Smooth muscle cell (in vitro differentiated cells): ENCODE results near the gene ARHGAP31. TPM values are rescaled to one million over a fixed set of nuclear protein-coding genes. Genes with fewer than 3 reads are reported as not detected.

ENCODE experiments used
- DNase-seq: peaks from one replicate; lab custom pipeline; 2025; ENCODE audit not compliant: unreplicated experiment; lab: John Stamatoyannopoulos, UW
- H2AFZ ChIP-seq: fragments of 200-600 bp; sonication (generic); 2 replicates; pipeline ENCODE4 v1.6.0; 2016; ENCODE audit warnings: antibody characterized with exemption, low read depth, mild to moderate bottlenecking
- H3F3A ChIP-seq: fragments of 200-600 bp; sonication (generic); 2 replicates; pipeline ENCODE4 v1.6.0; 2017; ENCODE audit warnings: antibody characterized with exemption, low read depth
- H3K27ac ChIP-seq: fragments of 200-600 bp; sonication (generic); 2 replicates; pipeline ENCODE4 v1.5.1; 2016; ENCODE audit warnings: low read depth, mild to moderate bottlenecking
- H3K27me3 ChIP-seq: fragments of 200-600 bp; sonication (generic); 2 replicates; pipeline ENCODE4 v1.6.1; 2016; ENCODE audit warnings: low read depth, mild to moderate bottlenecking
- H3K36me3 ChIP-seq: fragments of 200-600 bp; sonication (generic); 2 replicates; pipeline ENCODE4 v1.5.1; 2016; ENCODE audit warnings: low read depth
- H3K4me1 ChIP-seq: fragments of 200-600 bp; sonication (generic); 2 replicates; pipeline ENCODE4 v1.5.1; 2016; ENCODE audit warnings: low read depth
- H3K4me2 ChIP-seq: fragments of 200-600 bp; sonication (generic); 2 replicates; pipeline ENCODE4 v1.6.0; 2016; ENCODE audit warnings: mild to moderate bottlenecking
- H3K4me3 ChIP-seq: fragments of 200-600 bp; sonication (generic); 2 replicates; pipeline ENCODE4 v1.5.1; 2016; ENCODE audit warnings: mild to moderate bottlenecking
- H3K79me2 ChIP-seq: fragments of 200-600 bp; sonication (generic); 2 replicates; pipeline ENCODE4 v1.6.0; 2016; ENCODE audit warnings: low read depth, mild to moderate bottlenecking
- H3K9ac ChIP-seq: fragments of 200-600 bp; sonication (generic); 2 replicates; pipeline ENCODE4 v1.6.0; 2016; ENCODE audit warnings: low read depth
- H3K9me3 ChIP-seq: fragments of 200-600 bp; sonication (generic); replicated peaks from 2 replicates; pipeline ENCODE4 v1.5.1; 2016; ENCODE audit warnings: low read depth
- H4K20me1 ChIP-seq: fragments of 200-600 bp; sonication (generic); 2 replicates; pipeline ENCODE4 v1.6.0; 2016; ENCODE audit warnings: low read depth
- CTCF ChIP-seq: fragments of 200-600 bp; sonication (generic); IDR thresholded peaks from 2 replicates; pipeline ENCODE4 v1.5.1; 2017; ENCODE audit warnings: borderline replicate concordance, mild to moderate bottlenecking, antibody characterized with exemption; ENCODE audit not compliant: insufficient read depth, poor library complexity, severe bottlenecking
- WGBS: methylation state at CpG from one replicate; pipeline ENCODE4 v1.1.7; 2016; ENCODE audit warnings: low lambda C conversion rate; 5-methylcytosine and 5-hydroxymethylcytosine counted together
- polyA plus RNA-seq: library from polyadenylated mRNA; unstranded; fragments of >200 nt; fragmentation: Nextera tagmentation; extraction: Ambion mirVana; gene quantifications from 2 replicates; pipeline ENCODE4 v1.2.1, GENCODE V29; 2016
- total RNA-seq: library from RNA; depleted of rRNA; stranded (reverse); fragments of >200 nt; gene quantifications from 2 replicates; pipeline ENCODE4 v1.2.3, GENCODE V29; 2014

Gene ARHGAP31
- total and polyA plus RNA-seq, 2 experiments from 2014 or later = 6.1 to 10.9 TPM

GRCh38 chr3:119257111-119257510 is 37.1 kb upstream of the ARHGAP31 start:
- H3K4me3 ChIP-seq = no peak overlapping the region
- no peak for TF ChIP-seq CTCF
- no peak overlapping the region for H3K9ac ChIP-seq
- H3K4me1 ChIP-seq = no peaks in the 10 kb centered on the region
- H4K20me1 ChIP-seq = no peaks in the 10 kb centered on the region
- no peak overlapping the region for H3K4me2 ChIP-seq
- no peaks in the 10 kb centered on the region for H3K79me2 ChIP-seq
- 90% methylated on average over 2 of the region's 2 CpGs for WGBS
- no peak for DNase-seq
- no peaks in the 10 kb centered on the region for H3K36me3 ChIP-seq
- H3K27ac ChIP-seq = peak overlapping the region; percentile 32
- no peak overlapping the region for H2AFZ ChIP-seq
- H3K9me3 ChIP-seq = no peaks in the 10 kb centered on the region
- no peaks in the 10 kb centered on the region for H3K27me3 ChIP-seq
- no peaks in the 10 kb centered on the region for H3F3A ChIP-seq

- DNase-seq = no peak
- Histone ChIP-seq H3K27ac (peak overlapping the region; percentile 32), H3K27me3 (no peaks in the 10 kb centered on the region), H3K4me2 (no peak overlapping the region), H3K36me3 (no peaks in the 10 kb centered on the region), H3K9ac (no peak overlapping the region), H2AFZ (peak overlapping the region; percentile 56), H3K9me3 (no peaks in the 10 kb centered on the region), H3K79me2 (no peaks in the 10 kb centered on the region), H3F3A (no peaks in the 10 kb centered on the region), H3K4me3 (no peak overlapping the region), H3K4me1 (no peaks in the 10 kb centered on the region), H4K20me1 (no peaks in the 10 kb centered on the region)
- TF ChIP-seq CTCF = no peak
- 72% methylated on average over 8 of the region's 8 CpGs for WGBS
Observed at GRCh38 chr3:119257654-119258410, 36.4 kb upstream of the ARHGAP31 start.

GRCh38 chr3:119258915-119259314 is 35.3 kb upstream of the ARHGAP31 start:
- no peaks in the 10 kb centered on the region for H3K79me2 ChIP-seq
- H3K27me3 ChIP-seq = no peaks in the 10 kb centered on the region
- no peaks in the 10 kb centered on the region for H3K9me3 ChIP-seq
- no peaks in the 10 kb centered on the region for H3F3A ChIP-seq
- H3K4me3 ChIP-seq = no peak overlapping the region
- WGBS = 42% methylated on average over 1 of the region's 1 CpG
- H2AFZ ChIP-seq = peak overlapping the region; percentile 55
- no peaks in the 10 kb centered on the region for H4K20me1 ChIP-seq
- no peak overlapping the region for H3K4me2 ChIP-seq
- H3K27ac ChIP-seq = no peak overlapping the region
- DNase-seq = no peak
- H3K4me1 ChIP-seq = no peaks in the 10 kb centered on the region
- no peak for TF ChIP-seq CTCF
- H3K9ac ChIP-seq = no peak overlapping the region
- H3K36me3 ChIP-seq = no peaks in the 10 kb centered on the region

- no peak for TF ChIP-seq CTCF
- Histone ChIP-seq H3K4me2 (no peak overlapping the region), H3K9me3 (no peaks in the 10 kb centered on the region), H4K20me1 (no peaks in the 10 kb centered on the region), H3K4me1 (no peaks in the 10 kb centered on the region), H3F3A (no peaks in the 10 kb centered on the region), H3K27ac (no peak overlapping the region), H3K27me3 (no peaks in the 10 kb centered on the region), H3K79me2 (no peaks in the 10 kb centered on the region), H3K36me3 (no peaks in the 10 kb centered on the region), H3K4me3 (no peak overlapping the region), H2AFZ (peak overlapping the region; percentile 55), H3K9ac (no peak overlapping the region)
- no peak for DNase-seq
- 91% methylated on average over 4 of the region's 4 CpGs for WGBS
Observed at GRCh38 chr3:119259821-119260220, 34.4 kb upstream of the ARHGAP31 start.
